HepG2 (cell line): ENCODE results near the gene WDCP. TPM values are rescaled to one million over a fixed set of nuclear protein-coding genes. Genes with fewer than 3 reads are reported as not detected.

ENCODE experiments used
- AKAP8 ChIP-seq: sonication (generic); formaldehyde crosslinking; IDR thresholded peaks from 2 replicates; pipeline ENCODE4 v1.5.1; 2020; ENCODE audit warnings: mild to moderate bottlenecking, missing genetic modification reagents
- CAMTA2 ChIP-seq: sonication (generic); formaldehyde crosslinking; IDR thresholded peaks from 2 replicates; pipeline ENCODE4 v1.4.0; 2020; ENCODE audit warnings: mild to moderate bottlenecking, missing genetic modification reagents, borderline replicate concordance
- CENPX ChIP-seq: sonication (generic); formaldehyde crosslinking; IDR thresholded peaks from 2 replicates; pipeline ENCODE4 v1.9.0; 2021; ENCODE audit warnings: mild to moderate bottlenecking, missing genetic modification reagents, moderate library complexity
- HES4 ChIP-seq: sonication (generic); formaldehyde crosslinking; IDR thresholded peaks from 2 replicates; pipeline ENCODE4 v1.9.0; 2021; ENCODE audit warnings: mild to moderate bottlenecking, missing genetic modification reagents, borderline replicate concordance
- HOXA3 ChIP-seq: sonication (generic); formaldehyde crosslinking; IDR thresholded peaks from 2 replicates; pipeline ENCODE4 v1.5.0; 2020; ENCODE audit warnings: missing genetic modification reagents
- MBNL3 ChIP-seq: fragments of 250-450 bp; sonication (Bioruptor Pico); conservative IDR thresholded peaks from 2 replicates; pipeline ENCODE4 v1.8.0; 2022; ENCODE audit warnings: mild to moderate bottlenecking, inconsistent platforms
- NFIC ChIP-seq: IDR thresholded peaks from 2 replicates; pipeline ENCODE4 v1.6.1; 2012; ENCODE audit warnings: mild to moderate bottlenecking, low read length, inconsistent platforms
- SMARCC2 ChIP-seq: fragments of 450-650 bp; IDR thresholded peaks from 2 replicates; pipeline ENCODE4 v1.6.1; 2017; ENCODE audit warnings: antibody characterized with exemption, mild to moderate bottlenecking
- SNRNP70 ChIP-seq: fragments of 200-400 bp; formaldehyde crosslinking; IDR thresholded peaks from 2 replicates; pipeline ENCODE4 v1.6.1; 2017; ENCODE audit warnings: mild to moderate bottlenecking, low read depth, low read length, moderate library complexity
- SRSF1 ChIP-seq: fragments of 200-400 bp; formaldehyde crosslinking; optimal IDR thresholded peaks from 2 replicates; pipeline ENCODE3; 2017; ENCODE audit warnings: mild to moderate bottlenecking, low read depth, low read length, moderate library complexity
- SYNCRIP ChIP-seq: fragments of 200-400 bp; formaldehyde crosslinking; IDR thresholded peaks from 2 replicates; pipeline ENCODE4 v1.6.1; 2018; ENCODE audit warnings: mild to moderate bottlenecking, low read depth, low read length; ENCODE audit not compliant: insufficient read depth
- TAF15 ChIP-seq: fragments of 200-400 bp; formaldehyde crosslinking; IDR thresholded peaks from one replicate; pipeline ENCODE4 v1.6.1; 2018; ENCODE audit warnings: mild to moderate bottlenecking, low read depth, low read length; ENCODE audit not compliant: poor library complexity, severe bottlenecking
- WIZ ChIP-seq: sonication (generic); formaldehyde crosslinking; IDR thresholded peaks from 2 replicates; pipeline ENCODE4 v1.5.1; 2020; ENCODE audit warnings: mild to moderate bottlenecking, missing genetic modification reagents
- ZBTB1 ChIP-seq: sonication (generic); formaldehyde crosslinking; IDR thresholded peaks from 2 replicates; pipeline ENCODE4 v1.4.0; 2020; ENCODE audit warnings: missing genetic modification reagents, borderline replicate concordance
- ZC3H13 ChIP-seq: sonication (generic); formaldehyde crosslinking; IDR thresholded peaks from 2 replicates; pipeline ENCODE4 v1.8.1; 2023; ENCODE audit warnings: mild to moderate bottlenecking, missing genetic modification reagents, moderate library complexity
- ZNF205 ChIP-seq: IDR thresholded peaks from 2 replicates; pipeline ENCODE4 v1.6.1; 2018; ENCODE audit warnings: missing biosample characterization, missing genetic modification reagents
- polyA plus RNA-seq, 8 experiments: library from polyadenylated mRNA; depleted of rRNA in 3 of 8; stranded (reverse) in 7 of 8; unstranded in 1 of 8; fragments of >200 nt; fragmentation: Illumina TruSeq in 4 of 8; extraction: Trizol in 4 of 8; gene quantifications; 2 replicates each; pipeline versions ENCODE4 v1.2.1 to v1.2.3, GENCODE V29; 2011 to 2016; ENCODE audit warnings: low read depth in 4 of 8, missing spikeins in 1 of 8, mixed read lengths in 1 of 8; ENCODE audit not compliant: insufficient read depth in 1 of 8
- total RNA-seq, 5 experiments: library from RNA; depleted of rRNA; stranded (reverse); fragments of >200 nt; fragmentation: Illumina TruSeq; extraction: Trizol; gene quantifications; 2 replicates each; pipeline ENCODE4 v1.2.3, GENCODE V29; 2016; ENCODE audit warnings: low read depth in 1 of 5
- TF ChIP-seq, protein P1 (sequence below): sonication (generic); formaldehyde crosslinking; IDR thresholded peaks from 2 replicates; pipeline ENCODE4 v1.5.1; 2020; ENCODE audit warnings: missing genetic modification reagents, mild to moderate bottlenecking, borderline replicate concordance
- TF ChIP-seq, protein P2 (sequence below): sonication (generic); formaldehyde crosslinking; IDR thresholded peaks from 2 replicates; pipeline ENCODE4 v1.4.0; 2020; ENCODE audit warnings: mild to moderate bottlenecking, missing genetic modification reagents, borderline replicate concordance
- TF ChIP-seq, protein P3 (sequence below): sonication (generic); formaldehyde crosslinking; IDR thresholded peaks from 2 replicates; pipeline ENCODE4 v1.5.0; 2020; ENCODE audit warnings: missing genetic modification reagents
- TF ChIP-seq, protein P4 (sequence below): IDR thresholded peaks from 2 replicates; pipeline ENCODE4 v1.6.1; 2016; ENCODE audit warnings: missing compliant biosample characterization, missing genetic modification reagents, borderline replicate concordance
- TF ChIP-seq, protein P5 (sequence below): IDR thresholded peaks from 2 replicates; pipeline ENCODE4 v1.6.1; 2018; ENCODE audit warnings: missing genetic modification reagents, mild to moderate bottlenecking, missing compliant biosample characterization

WDCP gene
- total and polyA plus RNA-seq, 2 of the 13 experiments (the other 11 are each of a cell fraction or from before 2014, with no cell fraction given): 17.4 to 22.6 TPM

DNA sequence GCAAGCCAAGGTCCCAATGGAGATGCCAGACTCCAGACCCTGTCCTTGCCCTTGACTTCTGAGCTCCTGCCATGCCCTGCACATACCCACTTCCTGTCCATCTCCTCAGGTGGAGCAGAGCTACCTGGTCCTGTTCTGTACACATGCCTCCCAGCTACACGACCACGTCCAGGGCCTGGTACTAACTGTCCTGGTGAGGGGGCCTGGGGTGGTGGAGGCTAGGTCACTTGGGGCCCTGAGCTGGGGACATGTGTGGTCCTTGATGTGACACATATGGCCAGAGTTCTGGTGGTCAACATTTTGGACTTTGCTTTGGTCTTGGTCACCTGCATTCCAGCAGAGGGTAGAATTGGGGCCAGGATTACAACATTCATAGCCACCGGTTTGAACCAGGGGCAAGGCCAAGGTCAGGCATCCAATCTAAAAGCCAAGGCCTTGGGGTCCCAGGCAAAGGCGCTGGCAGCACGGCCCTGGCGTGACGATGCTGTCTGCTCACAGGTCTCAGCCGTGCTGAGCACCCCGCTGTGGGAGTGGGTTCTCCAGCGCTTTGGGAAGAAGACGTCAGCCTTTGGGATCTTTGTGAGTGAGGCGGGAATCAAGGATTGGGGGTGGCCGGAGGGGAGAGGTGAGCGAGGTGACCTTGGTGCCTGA, 24.7 kb downstream of the WDCP start (continued):
- TF ChIP-seq CENPX (CRISPR knock-in tag) (no peak), ZC3H13 (peak; percentile 69; the same call in 1 of the 2 replicates), MBNL3 (CRISPR knock-in tag) (no peak), NFIC (no peak), HOXA3 (CRISPR knock-in tag) (peak; percentile 84), WIZ (CRISPR knock-in tag) (no peak), SNRNP70 (no peak), TAF15 (no peak), AKAP8 (CRISPR knock-in tag) (0 out of 2 replicates have a peak, but pooled peaks have one; percentile 5), SRSF1 (no peak), SYNCRIP (no peak), HES4 (CRISPR knock-in tag) (no peak), ZBTB1 (no peak), ZNF205 (CRISPR knock-in tag) (peak; percentile 27; the same call in 1 of the 2 replicates), SMARCC2 (no peak), CAMTA2 (CRISPR knock-in tag) (no peak)
- TF ChIP-seq, protein P1, sequence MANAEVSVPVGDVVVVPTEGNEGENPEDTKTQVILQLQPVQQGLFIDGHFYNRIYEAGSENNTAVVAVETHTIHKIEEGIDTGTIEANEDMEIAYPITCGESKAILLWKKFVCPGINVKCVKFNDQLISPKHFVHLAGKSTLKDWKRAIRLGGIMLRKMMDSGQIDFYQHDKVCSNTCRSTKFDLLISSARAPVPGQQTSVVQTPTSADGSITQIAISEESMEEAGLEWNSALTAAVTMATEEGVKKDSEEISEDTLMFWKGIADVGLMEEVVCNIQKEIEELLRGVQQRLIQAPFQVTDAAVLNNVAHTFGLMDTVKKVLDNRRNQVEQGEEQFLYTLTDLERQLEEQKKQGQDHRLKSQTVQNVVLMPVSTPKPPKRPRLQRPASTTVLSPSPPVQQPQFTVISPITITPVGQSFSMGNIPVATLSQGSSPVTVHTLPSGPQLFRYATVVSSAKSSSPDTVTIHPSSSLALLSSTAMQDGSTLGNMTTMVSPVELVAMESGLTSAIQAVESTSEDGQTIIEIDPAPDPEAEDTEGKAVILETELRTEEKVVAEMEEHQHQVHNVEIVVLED: no peak
- TF ChIP-seq, protein P2, sequence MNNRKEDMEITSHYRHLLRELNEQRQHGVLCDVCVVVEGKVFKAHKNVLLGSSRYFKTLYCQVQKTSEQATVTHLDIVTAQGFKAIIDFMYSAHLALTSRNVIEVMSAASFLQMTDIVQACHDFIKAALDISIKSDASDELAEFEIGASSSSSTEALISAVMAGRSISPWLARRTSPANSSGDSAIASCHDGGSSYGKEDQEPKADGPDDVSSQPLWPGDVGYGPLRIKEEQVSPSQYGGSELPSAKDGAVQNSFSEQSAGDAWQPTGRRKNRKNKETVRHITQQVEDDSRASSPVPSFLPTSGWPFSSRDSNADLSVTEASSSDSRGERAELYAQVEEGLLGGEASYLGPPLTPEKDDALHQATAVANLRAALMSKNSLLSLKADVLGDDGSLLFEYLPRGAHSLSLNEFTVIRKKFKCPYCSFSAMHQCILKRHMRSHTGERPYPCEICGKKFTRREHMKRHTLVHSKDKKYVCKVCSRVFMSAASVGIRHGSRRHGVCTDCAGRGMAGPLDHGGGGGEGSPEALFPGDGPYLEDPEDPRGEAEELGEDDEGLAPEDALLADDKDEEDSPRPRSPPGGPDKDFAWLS (CRISPR knock-in tag): no peak
- TF ChIP-seq, protein P3, sequence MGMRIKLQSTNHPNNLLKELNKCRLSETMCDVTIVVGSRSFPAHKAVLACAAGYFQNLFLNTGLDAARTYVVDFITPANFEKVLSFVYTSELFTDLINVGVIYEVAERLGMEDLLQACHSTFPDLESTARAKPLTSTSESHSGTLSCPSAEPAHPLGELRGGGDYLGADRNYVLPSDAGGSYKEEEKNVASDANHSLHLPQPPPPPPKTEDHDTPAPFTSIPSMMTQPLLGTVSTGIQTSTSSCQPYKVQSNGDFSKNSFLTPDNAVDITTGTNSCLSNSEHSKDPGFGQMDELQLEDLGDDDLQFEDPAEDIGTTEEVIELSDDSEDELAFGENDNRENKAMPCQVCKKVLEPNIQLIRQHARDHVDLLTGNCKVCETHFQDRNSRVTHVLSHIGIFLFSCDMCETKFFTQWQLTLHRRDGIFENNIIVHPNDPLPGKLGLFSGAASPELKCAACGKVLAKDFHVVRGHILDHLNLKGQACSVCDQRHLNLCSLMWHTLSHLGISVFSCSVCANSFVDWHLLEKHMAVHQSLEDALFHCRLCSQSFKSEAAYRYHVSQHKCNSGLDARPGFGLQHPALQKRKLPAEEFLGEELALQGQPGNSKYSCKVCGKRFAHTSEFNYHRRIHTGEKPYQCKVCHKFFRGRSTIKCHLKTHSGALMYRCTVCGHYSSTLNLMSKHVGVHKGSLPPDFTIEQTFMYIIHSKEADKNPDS (CRISPR knock-in tag): 0 out of 2 replicates have a peak, but pooled peaks have one; percentile 78
- TF ChIP-seq, protein P4, sequence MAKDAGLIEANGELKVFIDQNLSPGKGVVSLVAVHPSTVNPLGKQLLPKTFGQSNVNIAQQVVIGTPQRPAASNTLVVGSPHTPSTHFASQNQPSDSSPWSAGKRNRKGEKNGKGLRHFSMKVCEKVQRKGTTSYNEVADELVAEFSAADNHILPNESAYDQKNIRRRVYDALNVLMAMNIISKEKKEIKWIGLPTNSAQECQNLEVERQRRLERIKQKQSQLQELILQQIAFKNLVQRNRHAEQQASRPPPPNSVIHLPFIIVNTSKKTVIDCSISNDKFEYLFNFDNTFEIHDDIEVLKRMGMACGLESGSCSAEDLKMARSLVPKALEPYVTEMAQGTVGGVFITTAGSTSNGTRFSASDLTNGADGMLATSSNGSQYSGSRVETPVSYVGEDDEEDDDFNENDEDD (CRISPR knock-in tag): no peak
- TF ChIP-seq, protein P5, sequence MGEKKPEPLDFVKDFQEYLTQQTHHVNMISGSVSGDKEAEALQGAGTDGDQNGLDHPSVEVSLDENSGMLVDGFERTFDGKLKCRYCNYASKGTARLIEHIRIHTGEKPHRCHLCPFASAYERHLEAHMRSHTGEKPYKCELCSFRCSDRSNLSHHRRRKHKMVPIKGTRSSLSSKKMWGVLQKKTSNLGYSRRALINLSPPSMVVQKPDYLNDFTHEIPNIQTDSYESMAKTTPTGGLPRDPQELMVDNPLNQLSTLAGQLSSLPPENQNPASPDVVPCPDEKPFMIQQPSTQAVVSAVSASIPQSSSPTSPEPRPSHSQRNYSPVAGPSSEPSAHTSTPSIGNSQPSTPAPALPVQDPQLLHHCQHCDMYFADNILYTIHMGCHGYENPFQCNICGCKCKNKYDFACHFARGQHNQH (CRISPR knock-in tag): peak; percentile 58; the same call in 1 of the 2 replicates
